ENCODE measurements around the gene HECTD3.

HECTD3 gene

DNA sequence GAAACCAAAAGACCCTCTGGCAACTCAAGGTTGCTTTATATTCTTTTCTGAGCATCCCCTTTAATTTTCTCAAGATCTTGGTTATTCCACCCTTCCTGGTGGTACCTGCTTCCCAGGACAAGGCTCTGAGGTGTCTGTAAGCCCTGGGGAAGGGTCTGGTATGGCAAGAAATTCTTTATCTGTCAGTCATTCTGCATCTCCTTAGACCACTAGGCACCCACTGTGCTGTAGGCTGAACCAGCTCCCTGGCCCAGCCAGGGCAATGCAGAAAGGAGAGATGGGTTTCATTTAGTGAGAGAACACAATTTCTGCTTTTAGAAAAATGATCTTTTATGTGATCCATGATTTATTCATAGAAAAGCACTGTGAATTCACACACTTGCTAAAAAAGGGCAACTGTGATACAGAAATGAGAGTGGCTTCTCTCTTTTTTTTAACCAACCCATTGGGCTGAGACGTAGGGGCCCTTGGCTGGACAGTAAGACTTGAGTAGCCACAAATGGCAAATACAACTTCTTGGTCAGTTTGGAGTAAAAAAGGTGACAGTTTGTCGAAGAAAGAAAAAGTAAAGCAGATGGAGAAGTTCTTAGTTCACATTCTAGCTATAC lies 5.1 kb upstream of the HECTD3 start:
- no peak for DNase-seq (ENCODE audit: low read depth, low spot score)
- CTCF ChIA-PET = interaction anchor here (0.7 to 12.9 kb wide), 8 partner anchors 10 to 485 kb away, joined by 3 to 950 read pairs (median 4); partner anchors contain the start of genes MUTYH, TESK2 and TOE1
- POLR2A ChIA-PET = no interaction called here
- no peak overlapping the region for H3K4me3 ChIP-seq (ENCODE audit: low read depth, low read length)
- TF ChIP-seq, protein P1, sequence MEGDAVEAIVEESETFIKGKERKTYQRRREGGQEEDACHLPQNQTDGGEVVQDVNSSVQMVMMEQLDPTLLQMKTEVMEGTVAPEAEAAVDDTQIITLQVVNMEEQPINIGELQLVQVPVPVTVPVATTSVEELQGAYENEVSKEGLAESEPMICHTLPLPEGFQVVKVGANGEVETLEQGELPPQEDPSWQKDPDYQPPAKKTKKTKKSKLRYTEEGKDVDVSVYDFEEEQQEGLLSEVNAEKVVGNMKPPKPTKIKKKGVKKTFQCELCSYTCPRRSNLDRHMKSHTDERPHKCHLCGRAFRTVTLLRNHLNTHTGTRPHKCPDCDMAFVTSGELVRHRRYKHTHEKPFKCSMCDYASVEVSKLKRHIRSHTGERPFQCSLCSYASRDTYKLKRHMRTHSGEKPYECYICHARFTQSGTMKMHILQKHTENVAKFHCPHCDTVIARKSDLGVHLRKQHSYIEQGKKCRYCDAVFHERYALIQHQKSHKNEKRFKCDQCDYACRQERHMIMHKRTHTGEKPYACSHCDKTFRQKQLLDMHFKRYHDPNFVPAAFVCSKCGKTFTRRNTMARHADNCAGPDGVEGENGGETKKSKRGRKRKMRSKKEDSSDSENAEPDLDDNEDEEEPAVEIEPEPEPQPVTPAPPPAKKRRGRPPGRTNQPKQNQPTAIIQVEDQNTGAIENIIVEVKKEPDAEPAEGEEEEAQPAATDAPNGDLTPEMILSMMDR (IDR thresholded peaks at IDR 0.05; ENCODE audit: insufficient read depth, low read length, missing control alignments) = no peak

DNA sequence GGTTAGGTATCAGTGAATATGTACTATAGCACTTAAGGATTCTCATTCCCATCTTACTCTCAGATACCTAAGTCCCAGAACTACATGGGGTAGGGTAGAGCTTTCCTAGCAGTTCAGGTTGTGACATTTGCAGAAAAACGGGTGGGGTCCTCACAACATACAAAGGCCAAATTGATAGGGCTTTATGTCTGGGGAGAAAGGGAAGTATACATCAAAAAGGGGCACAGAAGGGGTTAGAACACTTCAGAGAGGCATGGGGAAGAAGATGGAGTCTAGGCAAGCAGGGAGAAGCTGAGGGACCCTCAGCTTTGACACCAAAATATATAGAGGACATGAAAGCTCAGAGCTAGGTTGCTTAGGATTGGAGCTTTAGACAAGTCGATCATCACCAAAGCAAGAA lies 4.6 kb upstream of the HECTD3 start:
- ChIA-PET CTCF (interaction anchor here (1.1 to 12.9 kb wide), 7 partner anchors 9 to 486 kb away, joined by 3 to 950 read pairs (median 9); partner anchors contain the start of genes MUTYH, TESK2 and TOE1), POLR2A (no interaction called here)

DNA sequence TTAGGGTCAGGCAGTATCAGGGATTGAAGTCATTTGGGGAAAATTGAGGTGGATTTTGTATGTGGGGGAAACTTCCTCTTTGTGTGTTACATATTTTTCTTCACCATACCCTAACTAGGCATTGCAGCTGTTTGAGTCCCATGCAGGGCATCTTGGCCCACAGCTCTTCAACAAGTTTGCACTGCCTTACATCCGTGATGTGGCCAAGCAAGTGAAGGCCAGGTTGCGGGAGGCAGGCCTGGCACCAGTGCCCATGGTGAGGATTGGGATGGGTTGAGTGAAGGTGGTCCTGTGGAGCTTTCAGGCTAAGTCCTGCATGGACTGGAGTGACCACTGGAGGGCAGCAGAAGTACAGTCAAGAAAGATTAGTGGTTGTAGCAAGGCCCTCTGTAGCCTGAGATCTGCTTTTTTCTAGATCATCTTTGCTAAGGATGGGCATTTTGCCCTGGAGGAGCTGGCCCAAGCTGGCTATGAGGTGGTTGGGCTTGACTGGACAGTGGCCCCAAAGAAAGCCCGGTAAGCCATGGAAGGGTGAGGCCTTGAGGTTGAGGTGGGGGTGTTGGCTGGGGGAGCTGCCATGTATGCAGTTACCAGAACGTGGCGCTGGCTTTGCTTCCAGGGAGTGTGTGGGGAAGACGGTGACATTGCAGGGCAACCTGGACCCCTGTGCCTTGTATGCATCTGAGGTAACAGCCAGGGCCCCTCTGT lies 3.4 kb upstream of the HECTD3 start:
- peak; percentile 50 for DNase-seq (ENCODE audit: low read depth, low spot score)
- POLR2A ChIA-PET = interaction anchor here (0.8 to 1.4 kb wide), 3 partner anchors 28 to 478 kb away, joined by 3 to 4 read pairs (median 3); partner anchors contain the start of gene EIF2B3
- CTCF ChIA-PET = interaction anchor here (0.6 to 12.9 kb wide), 65 partner anchors 10 to 576 kb away, joined by 3 to 950 read pairs (median 4); partner anchors contain the start of genes BTBD19, EIF2B3, MUTYH and PLK3
- TF ChIP-seq, protein P1 (IDR thresholded peaks at IDR 0.05; ENCODE audit: insufficient read depth, low read length, missing control alignments) = peak; percentile 86
- peak overlapping the region; percentile 25 for H3K4me3 ChIP-seq (ENCODE audit: low read depth, low read length)

More for the DNA sequence above, 4.6 kb upstream of the HECTD3 start:
- no peak for DNase-seq (ENCODE audit: low read depth, low spot score)
- H3K4me3 ChIP-seq (ENCODE audit: low read depth, low read length) = no peak overlapping the region
- TF ChIP-seq, protein P1 (IDR thresholded peaks at IDR 0.05; ENCODE audit: insufficient read depth, low read length, missing control alignments) = no peak

DNA sequence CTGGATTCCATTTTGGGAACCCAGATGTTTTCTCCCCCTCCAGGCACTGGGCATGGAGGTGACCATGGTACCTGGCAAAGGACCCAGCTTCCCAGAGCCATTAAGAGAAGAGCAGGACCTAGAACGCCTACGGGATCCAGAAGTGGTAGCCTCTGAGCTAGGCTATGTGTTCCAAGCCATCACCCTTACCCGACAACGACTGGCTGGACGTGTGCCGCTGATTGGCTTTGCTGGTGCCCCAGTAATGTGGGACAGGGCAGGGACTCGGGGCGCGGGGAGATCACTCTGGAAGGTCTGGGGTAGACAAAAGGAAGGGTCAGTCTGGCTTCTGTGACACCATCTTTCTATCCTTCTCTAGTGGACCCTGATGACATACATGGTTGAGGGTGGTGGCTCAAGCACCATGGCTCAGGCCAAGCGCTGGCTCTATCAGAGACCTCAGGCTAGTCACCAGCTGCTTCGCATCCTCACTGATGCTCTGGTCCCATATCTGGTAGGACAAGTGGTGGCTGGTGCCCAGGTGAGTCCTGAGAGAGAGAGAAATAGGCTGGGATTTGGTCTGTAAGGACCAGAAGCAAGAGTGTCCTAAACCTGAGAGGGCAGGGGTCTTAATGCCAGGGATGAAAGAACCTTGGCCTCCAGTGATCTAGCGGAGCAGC lies 2.6 kb upstream of the HECTD3 start:
- H3K4me3 ChIP-seq (ENCODE audit: low read depth, low read length) = peak overlapping the region; percentile 12; the same call in 1 of the 2 replicates
- TF ChIP-seq, protein P1 (IDR thresholded peaks at IDR 0.05; ENCODE audit: insufficient read depth, low read length, missing control alignments) = no peak
- ChIA-PET CTCF (interaction anchor here (0.6 to 12.9 kb wide), 58 partner anchors 9 to 557 kb away, joined by 3 to 950 read pairs (median 4); partner anchors contain the start of genes BTBD19, EIF2B3, MUTYH and PLK3), POLR2A (interaction anchor here (1.3 to 3.7 kb wide), 3 partner anchors 27 to 290 kb away, joined by 3 to 17 read pairs (median 4); partner anchors contain the start of gene EIF2B3)
- DNase-seq (ENCODE audit: low read depth, low spot score) = no peak

DNA sequence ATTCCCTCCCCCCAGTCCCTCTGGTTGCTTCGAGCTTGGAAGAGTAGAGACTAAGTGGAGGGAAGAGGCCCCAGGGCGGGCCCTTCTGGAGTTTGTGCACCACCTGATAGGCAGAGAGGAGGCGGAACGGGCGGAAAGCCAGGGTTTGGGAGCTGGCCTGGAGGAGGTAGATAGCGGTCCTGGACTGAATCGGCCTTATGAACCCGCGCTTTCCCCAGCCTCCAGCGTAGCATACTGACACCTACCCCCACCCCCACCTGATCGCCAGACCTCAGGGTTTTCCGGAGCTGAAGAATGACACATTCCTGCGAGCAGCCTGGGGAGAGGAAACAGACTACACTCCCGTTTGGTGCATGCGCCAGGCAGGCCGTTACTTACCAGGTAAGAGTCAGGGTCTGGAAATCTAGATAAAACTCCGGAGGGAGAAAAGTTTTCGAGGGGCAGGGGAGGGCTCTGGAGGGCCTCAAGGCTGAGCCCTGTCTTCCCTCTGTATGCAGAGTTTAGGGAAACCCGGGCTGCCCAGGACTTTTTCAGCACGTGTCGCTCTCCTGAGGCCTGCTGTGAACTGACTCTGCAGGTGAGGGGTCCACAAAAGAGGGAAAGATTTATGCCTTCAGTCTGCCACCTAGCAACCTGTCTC lies 1.6 kb upstream of the HECTD3 start:
- H3K4me3 ChIP-seq (ENCODE audit: low read depth, low read length) = peak overlapping the region; percentile 81
- POLR2A ChIA-PET = interaction anchor here (0.6 to 3.8 kb wide), 16 partner anchors 27 to 1290 kb away, joined by 3 to 24 read pairs (median 6); partner anchors contain the start of genes EIF2B3, MUTYH, PLK3 and PRDX1
- CTCF ChIA-PET = interaction anchor here (0.7 to 12.9 kb wide), 19 partner anchors 8 to 489 kb away, joined by 3 to 950 read pairs (median 5); partner anchors contain the start of genes EIF2B3, MUTYH, PLK3 and TESK2
- DNase-seq (ENCODE audit: low read depth, low spot score) = no peak
- TF ChIP-seq, protein P1 (IDR thresholded peaks at IDR 0.05; ENCODE audit: insufficient read depth, low read length, missing control alignments) = no peak
